NCI-H748 treated with DMSO at 0.1 percent for 48 hours (cell line): ENCODE measurements around the gene CLSTN2.

Source experiments
- DNase-seq: peaks from one replicate; lab custom pipeline; 2025; lab: John Stamatoyannopoulos, UW

The CLSTN2 gene

GRCh38 chr3:140501770-140502364 lies 566.9 kb downstream of the CLSTN2 start:
- DNase-seq = no peak

GRCh38 chr3:140505213-140505612 lies 570.2 kb downstream of the CLSTN2 start:
- DNase-seq = no peak

GRCh38 chr3:140505876-140506275 lies 570.9 kb downstream of the CLSTN2 start:
- no peak for DNase-seq

- DNase-seq = no peak
Measured at GRCh38 chr3:140508550-140508949, 573.6 kb downstream of the CLSTN2 start.

- DNase-seq = no peak
Measured at GRCh38 chr3:140509534-140509933, 574.5 kb downstream of the CLSTN2 start.

GRCh38 chr3:140510303-140510861 lies 575.4 kb downstream of the CLSTN2 start:
- no peak for DNase-seq

GRCh38 chr3:140521751-140522445 lies 586.9 kb downstream of the CLSTN2 start:
- no peak for DNase-seq

- DNase-seq = no peak
Measured at GRCh38 chr3:140522653-140523380, 587.8 kb downstream of the CLSTN2 start.

- DNase-seq = no peak
Measured at GRCh38 chr3:140523600-140523999, 588.6 kb downstream of the CLSTN2 start.

GRCh38 chr3:140527156-140527555 lies 592.2 kb downstream of the CLSTN2 start:
- no peak for DNase-seq

GRCh38 chr3:140529096-140529495 lies 594.1 kb downstream of the CLSTN2 start:
- DNase-seq = no peak

- DNase-seq = no peak
Measured at GRCh38 chr3:140529558-140529957, 594.6 kb downstream of the CLSTN2 start.

- no peak for DNase-seq
Measured at GRCh38 chr3:140530131-140530530, 595.1 kb downstream of the CLSTN2 start.

GRCh38 chr3:140530603-140531002 lies 595.6 kb downstream of the CLSTN2 start:
- DNase-seq = no peak

GRCh38 chr3:140532793-140533330 lies 597.9 kb downstream of the CLSTN2 start:
- no peak for DNase-seq

- DNase-seq = no peak
Measured at GRCh38 chr3:140536926-140537726, 602.1 kb downstream of the CLSTN2 start.

- DNase-seq = no peak
Measured at GRCh38 chr3:140537727-140538082, 602.7 kb downstream of the CLSTN2 start.

GRCh38 chr3:140540262-140540661 lies 605.3 kb downstream of the CLSTN2 start:
- DNase-seq = no peak

- DNase-seq = no peak
Measured at GRCh38 chr3:140541975-140542653, 607.1 kb downstream of the CLSTN2 start.

GRCh38 chr3:140545197-140545596 lies 610.2 kb downstream of the CLSTN2 start:
- no peak for DNase-seq

GRCh38 chr3:140545756-140546155 lies 610.8 kb downstream of the CLSTN2 start:
- DNase-seq = no peak
